ENCODE data around the gene CABP1. TPM values are rescaled to one million over a fixed set of nuclear protein-coding genes. Genes with fewer than 3 reads are reported as not detected.
"Not testable (repeated sequence)": the region's sequence is repeated elsewhere in the genome, so short reads cannot be mapped to it uniquely, and the experiment has no call there.

The CABP1 gene
- total and polyA plus RNA-seq, 4 donors: 0.13 to 0.63 (median 0.48) TPM

GRCh38 chr12:120598674-120599463, 41.6 kb upstream of the CABP1 start:
- H3K9me3 ChIP-seq (ENCODE audit: control insufficient read depth in 4 of 4, insufficient read depth in 3 of 4, low read length in 3 of 4): no peaks in the 10 kb centered on the region
- no peaks in the 10 kb centered on the region for H3K36me3 ChIP-seq (ENCODE audit: control insufficient read depth in 4 of 4, insufficient read depth in 4 of 4, low read length in 4 of 4)
- TF ChIP-seq, protein P1, sequence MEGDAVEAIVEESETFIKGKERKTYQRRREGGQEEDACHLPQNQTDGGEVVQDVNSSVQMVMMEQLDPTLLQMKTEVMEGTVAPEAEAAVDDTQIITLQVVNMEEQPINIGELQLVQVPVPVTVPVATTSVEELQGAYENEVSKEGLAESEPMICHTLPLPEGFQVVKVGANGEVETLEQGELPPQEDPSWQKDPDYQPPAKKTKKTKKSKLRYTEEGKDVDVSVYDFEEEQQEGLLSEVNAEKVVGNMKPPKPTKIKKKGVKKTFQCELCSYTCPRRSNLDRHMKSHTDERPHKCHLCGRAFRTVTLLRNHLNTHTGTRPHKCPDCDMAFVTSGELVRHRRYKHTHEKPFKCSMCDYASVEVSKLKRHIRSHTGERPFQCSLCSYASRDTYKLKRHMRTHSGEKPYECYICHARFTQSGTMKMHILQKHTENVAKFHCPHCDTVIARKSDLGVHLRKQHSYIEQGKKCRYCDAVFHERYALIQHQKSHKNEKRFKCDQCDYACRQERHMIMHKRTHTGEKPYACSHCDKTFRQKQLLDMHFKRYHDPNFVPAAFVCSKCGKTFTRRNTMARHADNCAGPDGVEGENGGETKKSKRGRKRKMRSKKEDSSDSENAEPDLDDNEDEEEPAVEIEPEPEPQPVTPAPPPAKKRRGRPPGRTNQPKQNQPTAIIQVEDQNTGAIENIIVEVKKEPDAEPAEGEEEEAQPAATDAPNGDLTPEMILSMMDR (IDR thresholded peaks at IDR 0.05; ENCODE audit: control extremely low read depth, extremely low read depth): no peak
- DNase-seq (no peak), ATAC-seq (ENCODE audit: insufficient read depth, low FRiP score) (no peak)
- H3K27me3 ChIP-seq (ENCODE audit: control insufficient read depth in 3 of 3, insufficient read depth in 3 of 3, low read length in 2 of 3): peaks cover 0 to 5% (median 5%) of the 10 kb centered on the region in 3 donors
- WGBS, 2 donors: 51 to 70% methylated on average over 13 of the region's 13 CpGs
- no peak overlapping the region for H3K27ac ChIP-seq (ENCODE audit: low read depth in 1 of 2, low read length in 1 of 2)
- H3K4me3 ChIP-seq: no peak overlapping the region
- peaks cover 0 to 2% (median 0%) of the 10 kb centered on the region in 5 donors for H3K4me1 ChIP-seq (ENCODE audit: control insufficient read depth in 5 of 5, insufficient read depth in 5 of 5, low read length in 5 of 5)
- no peak overlapping the region for H3K9ac ChIP-seq (ENCODE audit: insufficient read depth in 1 of 2, low read length in 2 of 2)

DNA sequence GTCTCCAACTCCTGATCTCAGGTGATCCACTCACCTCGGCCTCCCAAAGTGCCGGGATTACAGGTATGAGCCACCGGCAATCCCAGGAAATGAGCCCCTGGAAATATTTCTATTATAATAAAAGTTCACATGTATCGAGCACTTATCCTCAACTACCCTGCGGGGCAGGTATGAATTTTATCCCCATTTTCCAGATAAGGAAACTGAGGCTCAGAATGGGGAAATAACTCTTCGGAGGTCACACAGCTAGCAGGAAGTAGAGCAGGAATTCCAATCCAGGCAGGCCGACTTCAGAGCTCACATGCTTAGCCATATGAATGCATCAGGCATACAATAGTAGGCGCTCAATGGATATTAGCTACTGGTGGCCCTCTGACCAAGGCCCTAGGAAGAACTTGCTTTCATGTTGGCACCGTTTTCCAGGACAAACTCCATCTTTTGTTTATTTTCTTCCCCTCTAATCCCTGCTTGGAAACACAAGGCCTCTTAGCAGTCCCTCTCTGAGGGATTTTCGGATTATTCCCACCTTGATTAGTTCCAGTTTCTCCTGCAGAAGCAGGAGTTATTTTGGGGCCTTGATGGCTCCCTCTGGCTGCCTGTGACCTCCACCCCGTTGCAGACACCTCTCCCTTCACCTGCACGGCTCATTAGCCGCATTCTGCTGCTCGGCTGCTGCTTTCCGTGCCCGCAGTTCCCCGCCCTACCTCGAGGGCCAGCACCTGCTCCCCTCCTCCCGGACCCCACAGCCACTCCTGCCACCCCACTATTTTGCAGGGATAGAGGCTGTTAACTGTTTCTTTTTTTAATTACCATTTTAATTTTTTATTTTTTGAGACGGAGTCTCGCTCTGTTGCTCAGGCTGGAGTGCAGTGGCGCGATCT, 40.5 kb upstream of the CABP1 start:
- peaks cover 0 to 2% (median 0%) of the 10 kb centered on the region in 5 donors for H3K4me1 ChIP-seq (ENCODE audit: control insufficient read depth in 5 of 5, insufficient read depth in 5 of 5, low read length in 5 of 5)
- ATAC-seq (ENCODE audit: insufficient read depth, low FRiP score) (no peak), DNase-seq (no peak)
- H3K27ac ChIP-seq (ENCODE audit: low read depth in 1 of 2, low read length in 1 of 2): no peak overlapping the region
- H3K9ac ChIP-seq (ENCODE audit: insufficient read depth in 1 of 2, low read length in 2 of 2): no peak overlapping the region
- H3K27me3 ChIP-seq (ENCODE audit: control insufficient read depth in 3 of 3, insufficient read depth in 3 of 3, low read length in 2 of 3): peaks cover 0 to 5% (median 5%) of the 10 kb centered on the region in 3 donors
- TF ChIP-seq, protein P1 (IDR thresholded peaks at IDR 0.05; ENCODE audit: control extremely low read depth, extremely low read depth): no peak
- H3K4me3 ChIP-seq: no peak overlapping the region
- no peaks in the 10 kb centered on the region for H3K9me3 ChIP-seq (ENCODE audit: control insufficient read depth in 4 of 4, insufficient read depth in 3 of 4, low read length in 3 of 4)
- no peaks in the 10 kb centered on the region for H3K36me3 ChIP-seq (ENCODE audit: control insufficient read depth in 4 of 4, insufficient read depth in 4 of 4, low read length in 4 of 4)
- 80 to 86% methylated on average over 23 of the region's 23 CpGs for WGBS, 2 donors

DNA sequence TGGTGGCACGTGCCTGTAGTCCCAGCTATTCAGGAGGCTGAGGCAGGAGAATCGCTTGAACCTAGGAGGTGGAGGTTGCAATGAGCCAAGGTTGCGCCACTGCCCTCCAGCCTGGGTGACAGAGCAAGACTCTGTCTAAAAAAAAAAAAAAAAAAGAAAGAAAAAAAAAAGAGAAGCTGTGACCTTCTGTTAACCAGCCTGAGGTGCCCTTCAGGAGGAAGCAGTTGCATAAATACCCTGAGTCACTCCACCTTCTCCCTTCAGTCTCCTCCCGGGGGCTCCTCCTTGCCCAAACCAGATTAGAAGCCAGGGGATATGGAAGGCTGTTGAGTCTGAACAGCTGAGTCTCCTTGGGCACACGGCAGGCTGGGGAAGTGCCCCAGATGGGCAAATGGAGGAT, 38.0 kb upstream of the CABP1 start:
- H3K27me3 ChIP-seq (ENCODE audit: control insufficient read depth in 3 of 3, insufficient read depth in 3 of 3, low read length in 2 of 3); H3K36me3 ChIP-seq (ENCODE audit: control insufficient read depth in 4 of 4, insufficient read depth in 4 of 4, low read length in 4 of 4); H3K27ac ChIP-seq (ENCODE audit: low read depth in 1 of 2, low read length in 1 of 2); DNase-seq; ATAC-seq (ENCODE audit: insufficient read depth, low FRiP score); H3K4me3 ChIP-seq; H3K4me1 ChIP-seq (ENCODE audit: control insufficient read depth in 5 of 5, insufficient read depth in 5 of 5, low read length in 5 of 5); H3K9ac ChIP-seq (ENCODE audit: insufficient read depth in 1 of 2, low read length in 2 of 2); H3K9me3 ChIP-seq (ENCODE audit: control insufficient read depth in 4 of 4, insufficient read depth in 3 of 4, low read length in 3 of 4): not testable (repeated sequence)
- WGBS, 2 donors: 30 to 46% methylated on average over 5 of the region's 5 CpGs

- Histone ChIP-seq H3K36me3 (ENCODE audit: control insufficient read depth in 4 of 4, insufficient read depth in 4 of 4, low read length in 4 of 4) (no peaks in the 10 kb centered on the region), H3K4me3 (no peak overlapping the region), H3K9me3 (ENCODE audit: control insufficient read depth in 4 of 4, insufficient read depth in 3 of 4, low read length in 3 of 4) (no peaks in the 10 kb centered on the region), H3K4me1 (ENCODE audit: control insufficient read depth in 5 of 5, insufficient read depth in 5 of 5, low read length in 5 of 5) (no peaks in the 10 kb centered on the region), H3K9ac (ENCODE audit: insufficient read depth in 1 of 2, low read length in 2 of 2) (no peak overlapping the region), H3K27ac (ENCODE audit: low read depth in 1 of 2, low read length in 1 of 2) (no peak overlapping the region), H3K27me3 (ENCODE audit: control insufficient read depth in 3 of 3, insufficient read depth in 3 of 3, low read length in 2 of 3) (no peaks in the 10 kb centered on the region)
- 76 to 87% methylated on average over 4 of the region's 4 CpGs for WGBS, 2 donors
- DNase-seq: no peak
- ATAC-seq (ENCODE audit: insufficient read depth, low FRiP score): no peak
- TF ChIP-seq, protein P1 (IDR thresholded peaks at IDR 0.05; ENCODE audit: control extremely low read depth, extremely low read depth): no peak
Measured at GRCh38 chr12:120610560-120610959, 29.9 kb upstream of the CABP1 start.

DNA sequence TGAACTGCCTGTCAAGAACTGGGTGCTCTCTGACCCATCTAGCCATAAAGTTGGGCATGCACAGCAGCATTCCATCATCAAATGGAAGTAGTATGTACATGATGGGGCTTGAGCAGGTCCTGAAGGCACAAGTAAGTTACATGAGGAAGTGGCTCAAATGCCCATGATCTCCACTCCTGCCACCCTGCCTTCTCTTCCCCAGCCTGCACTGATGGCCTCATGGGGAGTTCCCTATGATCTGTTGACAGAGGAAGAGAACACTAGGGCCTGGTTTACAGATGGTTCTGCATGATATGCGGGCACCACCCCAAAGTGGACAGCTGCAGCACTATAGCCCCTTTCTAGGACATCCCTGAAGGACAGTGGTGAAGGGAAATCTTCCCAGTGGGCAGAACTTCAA, 28.9 kb upstream of the CABP1 start:
- not testable (repeated sequence) for ATAC-seq (ENCODE audit: insufficient read depth, low FRiP score); H3K36me3 ChIP-seq (ENCODE audit: control insufficient read depth in 4 of 4, insufficient read depth in 4 of 4, low read length in 4 of 4); H3K9me3 ChIP-seq (ENCODE audit: control insufficient read depth in 4 of 4, insufficient read depth in 3 of 4, low read length in 3 of 4); DNase-seq; H3K9ac ChIP-seq (ENCODE audit: insufficient read depth in 1 of 2, low read length in 2 of 2); H3K4me1 ChIP-seq (ENCODE audit: control insufficient read depth in 5 of 5, insufficient read depth in 5 of 5, low read length in 5 of 5); H3K27me3 ChIP-seq (ENCODE audit: control insufficient read depth in 3 of 3, insufficient read depth in 3 of 3, low read length in 2 of 3); H3K4me3 ChIP-seq; H3K27ac ChIP-seq (ENCODE audit: low read depth in 1 of 2, low read length in 1 of 2)
- whole genome bisulfite sequencing, 2 donors: 78 to 82% methylated on average over 1 of the region's 1 CpG

Measured in lung (tissue), 12 donors.